ENCODE measurements around the gene PTPRD.

The PTPRD gene

DNA sequence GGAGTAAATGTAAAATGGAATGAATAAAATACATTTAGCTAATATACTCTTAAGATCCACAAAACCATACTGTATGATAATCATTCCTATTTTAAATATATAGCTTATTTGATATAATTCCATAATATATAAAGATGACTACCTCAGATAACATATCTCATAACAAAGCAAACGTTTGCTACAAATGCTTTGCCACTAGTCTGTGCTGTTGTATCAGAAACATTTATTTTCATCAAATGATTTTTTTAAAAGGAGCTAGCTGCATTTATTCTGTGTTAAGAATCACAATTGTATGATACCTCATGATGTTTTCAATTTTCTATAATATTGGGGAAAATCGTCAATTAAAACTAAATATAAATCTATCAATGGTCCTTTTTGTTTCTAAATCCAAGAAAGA, 567.2 kb downstream of the PTPRD start:
- peak; percentile 53 for DNase-seq

DNA sequence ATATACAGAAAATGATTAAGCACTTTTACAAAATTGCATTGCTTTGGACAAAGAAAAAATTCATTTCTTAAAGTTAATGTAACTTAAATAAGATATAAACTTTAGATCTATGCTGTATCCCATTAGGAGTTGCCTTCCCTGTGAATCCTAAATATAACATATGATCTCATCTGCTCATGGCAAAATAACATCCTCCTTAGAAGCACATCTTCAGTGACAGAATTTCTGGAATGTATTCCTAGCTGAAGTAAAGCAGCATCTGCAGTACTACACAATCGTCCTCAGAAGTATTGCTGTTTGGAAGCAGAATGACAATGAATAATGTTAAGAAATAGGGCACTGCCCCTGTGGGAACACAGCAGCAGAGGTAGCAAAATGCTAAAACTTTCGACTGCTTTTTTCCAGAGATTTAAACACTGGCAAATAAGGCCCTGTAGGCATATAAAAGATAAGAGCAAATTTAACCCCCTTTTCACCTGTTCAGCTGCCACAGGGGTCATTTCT, 571.0 kb downstream of the PTPRD start:
- DNase-seq: no peak

DNA sequence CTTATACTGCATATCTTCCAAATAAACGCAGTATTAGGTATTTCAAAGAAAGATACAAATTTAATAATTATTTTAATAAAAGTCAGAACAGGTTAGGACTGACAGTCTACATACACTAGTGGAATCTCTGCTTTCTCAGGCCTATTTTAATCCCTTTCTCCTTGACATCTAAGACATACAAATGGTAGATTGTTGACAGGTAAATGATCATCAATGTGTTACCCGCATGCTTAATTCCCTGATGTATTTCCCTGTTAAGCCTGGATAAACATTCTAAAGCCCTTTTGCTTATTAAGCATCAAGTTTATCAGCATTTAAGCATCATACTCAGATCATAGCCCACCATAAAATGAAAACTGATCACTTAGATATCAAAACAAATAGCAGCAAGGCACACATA, 576.7 kb downstream of the PTPRD start:
- no peak for DNase-seq

DNA sequence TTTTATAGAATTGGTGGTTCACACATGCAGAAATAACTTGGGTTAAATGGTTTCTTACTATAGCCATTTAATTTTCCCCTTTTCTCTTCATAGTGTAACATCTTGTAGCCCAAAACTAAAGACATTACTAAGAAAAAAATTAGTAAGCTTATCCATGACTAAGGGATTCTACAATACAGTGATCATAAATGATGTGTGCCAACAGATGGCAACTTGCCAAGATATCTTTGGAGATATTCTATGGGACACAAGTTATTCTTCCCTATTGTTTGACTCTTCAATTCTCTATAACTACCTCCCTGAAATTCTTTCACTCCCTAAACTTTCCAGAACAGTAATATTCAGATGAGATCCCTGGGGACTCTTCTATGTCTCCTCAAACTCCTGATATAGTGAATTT, 580.6 kb downstream of the PTPRD start:
- peak; percentile 19 for DNase-seq

DNA sequence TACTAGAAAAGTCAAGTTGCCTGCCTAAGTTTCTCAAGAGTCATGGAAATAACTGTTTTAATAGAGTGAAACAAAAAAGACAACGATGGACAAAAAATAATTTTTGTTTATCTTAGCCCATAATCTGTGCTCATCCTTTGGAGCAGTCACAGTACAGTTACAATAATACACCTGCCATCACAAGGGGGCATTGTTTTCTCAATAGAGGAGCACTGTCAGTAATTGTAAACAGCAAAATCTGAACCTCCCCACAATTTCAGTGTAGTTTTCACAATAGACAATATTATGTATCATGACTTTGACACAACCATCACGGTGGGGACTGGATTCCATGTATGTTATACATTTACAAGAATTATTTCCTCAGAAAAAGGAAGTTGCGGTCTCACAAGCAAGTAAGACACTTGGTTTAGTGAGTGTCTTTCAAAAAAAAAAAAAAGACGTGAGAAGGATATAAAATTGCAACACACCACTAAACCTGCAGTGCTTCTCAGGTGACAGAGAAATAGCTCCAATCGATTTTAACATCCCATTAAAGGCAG, 586.3 kb downstream of the PTPRD start:
- peak; percentile 61 for DNase-seq

DNA sequence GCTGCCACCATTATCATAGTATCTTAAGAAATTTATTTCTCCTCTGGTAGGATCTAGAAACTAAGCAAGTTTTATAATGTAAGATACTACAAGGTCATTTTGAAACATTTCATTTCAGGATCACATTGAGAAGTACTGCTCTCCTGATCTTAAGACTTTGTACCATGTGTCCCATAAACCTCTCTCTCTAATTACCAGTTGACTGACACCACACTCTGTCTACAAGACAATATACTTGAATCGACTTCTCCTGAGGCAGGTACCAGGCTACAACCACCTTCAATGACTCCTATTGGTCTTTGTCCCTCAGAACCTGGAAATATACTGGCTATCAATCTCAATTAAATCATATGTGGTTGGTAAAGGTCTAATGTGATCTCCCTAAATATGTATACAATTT, 597.0 kb downstream of the PTPRD start:
- DNase-seq: no peak

DNA sequence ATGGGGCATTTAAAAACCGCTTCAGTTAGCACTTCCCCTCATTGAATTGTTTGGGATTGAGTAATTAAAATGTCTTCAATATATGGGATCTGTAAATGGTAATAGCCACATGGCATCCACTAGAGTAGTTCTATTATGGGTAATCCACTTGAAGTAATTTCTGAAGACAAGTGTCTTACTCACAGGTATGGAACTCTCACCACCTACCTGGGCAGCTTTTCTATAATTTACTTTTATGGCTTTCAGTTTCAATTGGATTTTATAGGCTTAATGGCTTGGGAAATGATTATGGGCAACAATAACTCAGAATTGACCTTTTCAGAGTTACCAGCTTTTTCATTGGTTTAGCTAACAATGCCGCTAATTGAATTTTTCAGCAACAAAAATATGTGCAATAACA, 597.9 kb downstream of the PTPRD start:
- peak; percentile 12 for DNase-seq

DNA sequence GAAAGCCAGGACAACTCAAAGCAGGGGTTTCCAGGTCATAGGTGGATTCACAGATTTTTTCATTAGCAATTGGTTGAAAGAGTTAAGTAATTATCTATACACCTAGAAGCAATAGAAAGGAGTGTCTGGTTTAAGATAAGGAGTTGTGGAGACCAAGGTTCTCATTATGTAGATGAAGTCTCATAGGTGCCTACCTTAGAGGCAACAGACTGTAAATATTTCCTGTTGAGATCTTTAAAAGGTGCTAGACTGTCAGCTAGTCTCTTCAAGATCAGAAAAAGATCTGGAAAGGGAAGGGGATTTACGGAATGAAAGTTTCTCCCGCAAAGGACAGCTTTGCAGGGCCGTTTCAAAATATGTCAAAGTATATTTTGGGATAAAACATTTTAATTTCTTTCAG, 603.4 kb downstream of the PTPRD start:
- no peak for DNase-seq

DNA sequence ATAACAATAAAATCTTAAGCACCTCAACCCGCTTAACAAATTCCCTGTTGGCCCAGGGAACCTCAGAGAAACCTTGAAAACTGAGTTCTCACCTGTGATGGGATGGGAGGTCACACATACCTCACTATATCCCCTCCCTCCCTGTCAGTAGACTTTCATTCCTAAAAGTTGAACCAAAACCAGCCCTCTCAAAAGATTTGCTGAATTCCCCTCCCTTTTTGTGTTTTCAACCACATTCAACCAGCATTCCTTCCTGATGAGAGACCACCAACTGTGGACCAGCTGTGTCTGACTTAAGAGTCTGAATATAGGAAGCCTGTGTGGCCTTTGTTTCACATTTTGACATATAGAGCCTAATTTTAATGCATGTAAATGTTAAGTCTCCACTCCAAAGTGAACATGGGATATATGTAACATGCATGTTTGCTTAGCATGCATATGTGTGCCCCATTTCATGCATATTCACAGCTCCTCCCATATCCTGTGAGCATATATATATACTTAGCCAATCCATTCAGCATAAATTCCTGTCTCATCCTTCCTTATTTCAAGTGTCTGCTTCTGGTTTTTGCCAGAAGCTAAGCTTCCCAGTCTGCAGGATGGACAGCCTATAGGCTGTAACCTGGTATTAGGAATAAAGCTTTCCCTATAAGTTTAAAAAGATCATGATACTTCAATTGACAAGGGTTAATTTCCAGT, 604.6 kb downstream of the PTPRD start:
- DNase-seq: peak; percentile 39

DNA sequence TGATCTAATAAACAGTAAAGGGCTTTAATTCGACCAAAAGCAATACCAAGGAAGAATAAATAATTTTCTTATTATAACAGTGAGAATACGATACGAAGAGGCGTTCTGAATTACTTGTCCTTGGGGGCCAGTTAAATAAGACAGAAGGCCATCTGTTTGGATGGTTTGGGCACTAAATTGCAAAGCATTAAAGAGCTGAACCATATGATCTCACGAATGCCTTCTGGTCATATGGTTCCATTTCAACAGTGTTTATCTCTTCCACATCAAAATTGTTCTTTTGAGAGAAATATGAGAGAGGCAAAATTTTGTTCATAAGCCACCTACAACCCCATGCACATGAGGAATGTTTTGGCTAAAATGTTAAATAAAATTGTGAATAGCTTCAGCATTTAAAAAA, 605.4 kb downstream of the PTPRD start:
- peak; percentile 76 for DNase-seq

DNA sequence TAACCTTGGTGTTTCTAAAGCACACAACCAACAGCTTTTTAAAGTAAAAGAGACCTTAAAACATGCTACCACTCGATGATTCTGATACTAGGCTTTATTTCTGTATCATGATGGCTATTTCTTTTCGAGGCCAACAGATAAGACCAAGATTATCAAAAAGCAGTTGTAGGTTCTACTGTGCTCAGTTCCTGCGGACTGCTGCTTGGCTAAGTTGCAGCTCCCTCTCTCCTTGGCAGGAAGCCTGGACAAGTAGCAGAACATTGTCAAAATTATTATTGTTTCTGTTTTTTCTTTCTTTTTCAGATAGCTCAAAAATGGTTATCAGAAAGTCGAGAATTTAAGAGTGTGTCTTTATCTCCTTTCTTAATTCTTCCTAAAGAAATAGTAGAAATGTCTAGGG, 607.6 kb downstream of the PTPRD start:
- DNase-seq: peak; percentile 45

DNA sequence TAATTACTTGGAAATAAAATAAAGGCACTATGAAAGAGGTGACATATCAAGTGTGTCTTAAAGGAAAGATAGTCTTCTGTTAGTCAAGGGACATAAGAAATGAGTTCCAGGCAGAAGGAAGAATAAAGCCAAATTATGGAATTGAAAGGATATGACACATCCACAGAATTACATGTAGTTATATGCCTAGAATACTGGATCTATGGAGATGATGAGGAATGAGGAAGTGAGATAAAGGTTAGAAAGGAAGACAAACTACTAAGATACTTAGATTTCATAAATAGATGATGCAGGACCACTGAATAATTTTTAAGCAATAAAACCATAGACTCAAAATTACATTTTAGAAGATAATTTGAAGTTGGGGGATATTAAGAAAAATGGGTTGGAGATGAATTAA, 609.8 kb downstream of the PTPRD start:
- no peak for DNase-seq

DNA sequence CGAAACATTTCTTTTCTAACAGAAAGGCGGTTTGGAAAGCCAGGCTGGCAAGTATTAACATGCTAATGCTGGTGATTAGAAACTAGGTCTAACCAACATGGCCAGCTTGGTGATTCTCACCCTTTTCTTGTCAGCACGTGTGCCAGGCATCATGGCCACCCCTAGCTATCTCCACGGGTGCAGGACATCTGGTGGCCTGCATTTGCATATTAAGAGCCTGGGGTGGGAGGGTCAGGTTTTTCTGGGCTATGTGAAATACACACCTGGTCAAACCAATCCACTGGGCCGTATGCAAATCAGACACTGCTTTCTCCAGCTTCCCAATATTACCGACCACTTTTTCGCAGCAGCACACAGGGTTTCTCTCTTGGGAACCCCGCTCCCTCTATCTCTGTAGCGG, 612.1 kb downstream of the PTPRD start:
- no peak for DNase-seq

DNA sequence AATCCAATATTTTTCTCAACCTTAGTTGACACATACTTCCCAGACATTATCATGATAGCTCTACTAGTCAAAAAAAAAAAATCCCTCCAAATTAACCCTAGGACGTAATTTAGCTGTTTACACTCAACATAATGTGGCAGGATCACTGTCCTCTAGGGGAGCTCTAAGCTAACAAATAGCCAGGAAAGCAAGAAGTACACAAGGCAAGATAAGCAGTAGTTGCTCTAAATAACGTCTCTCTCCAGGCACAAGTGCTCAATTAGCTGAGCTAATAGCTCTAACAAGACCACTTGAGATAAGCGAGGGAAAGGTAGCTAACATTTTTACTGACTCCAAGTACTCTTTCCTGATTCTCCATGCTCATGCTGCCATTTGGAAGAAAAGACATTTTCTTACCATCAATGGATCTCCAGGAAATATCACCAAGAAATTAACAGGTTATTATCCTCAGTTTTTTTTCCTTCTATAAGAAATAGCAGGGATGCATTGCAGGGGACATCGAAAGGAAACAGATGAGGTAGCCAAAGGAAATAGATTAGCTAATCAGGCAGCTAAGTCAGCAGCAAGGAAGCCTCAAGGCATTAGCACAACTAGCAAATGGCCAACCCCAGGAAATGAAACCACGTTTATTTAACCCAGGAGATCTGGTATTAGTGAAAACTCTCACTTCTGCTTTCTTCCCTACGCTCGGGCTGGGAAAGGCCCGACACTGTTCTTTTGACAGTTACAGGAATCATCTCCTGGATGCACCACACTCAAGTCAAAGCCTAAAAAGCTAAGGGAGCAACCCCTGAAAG, 614.1 kb downstream of the PTPRD start:
- peak; percentile 7 for DNase-seq

DNA sequence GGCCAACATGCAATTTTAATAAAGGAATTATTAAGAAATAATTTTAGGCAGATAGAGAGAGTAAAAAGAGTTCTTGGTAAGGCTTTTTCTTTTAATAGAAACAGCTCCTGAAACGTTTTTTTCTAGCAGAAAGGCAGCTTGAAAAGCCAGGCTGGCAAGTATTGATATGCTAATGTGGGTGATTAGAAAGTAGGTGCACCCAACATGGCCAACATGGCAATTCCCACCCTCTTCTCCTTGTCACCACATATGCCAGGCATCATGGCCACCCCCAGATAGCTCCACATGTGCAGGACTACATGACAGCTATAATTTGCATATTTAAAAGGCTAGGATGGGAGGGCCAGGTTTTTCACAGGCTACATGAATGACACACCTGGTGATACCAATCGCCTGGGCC, 615.2 kb downstream of the PTPRD start:
- DNase-seq: no peak

DNA sequence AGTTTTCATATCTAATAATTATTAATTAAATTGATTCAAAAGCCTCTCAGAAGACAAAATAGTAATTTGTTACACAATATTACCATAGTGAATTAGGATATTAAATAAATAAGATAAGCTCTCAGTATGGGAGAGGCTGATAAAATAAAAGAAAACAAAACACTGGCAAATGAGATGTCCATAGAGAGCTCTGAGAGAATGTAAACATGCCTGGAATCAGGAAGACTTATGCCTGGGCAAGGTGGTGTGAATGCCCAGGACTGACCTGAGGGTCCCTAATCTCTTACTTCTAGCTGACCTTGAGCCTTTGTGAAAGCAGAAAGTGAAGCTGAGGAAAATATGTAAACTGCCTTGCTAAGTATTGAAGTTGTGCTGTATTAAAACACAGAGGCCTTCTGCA, 616.5 kb downstream of the PTPRD start:
- DNase-seq: no peak

DNA sequence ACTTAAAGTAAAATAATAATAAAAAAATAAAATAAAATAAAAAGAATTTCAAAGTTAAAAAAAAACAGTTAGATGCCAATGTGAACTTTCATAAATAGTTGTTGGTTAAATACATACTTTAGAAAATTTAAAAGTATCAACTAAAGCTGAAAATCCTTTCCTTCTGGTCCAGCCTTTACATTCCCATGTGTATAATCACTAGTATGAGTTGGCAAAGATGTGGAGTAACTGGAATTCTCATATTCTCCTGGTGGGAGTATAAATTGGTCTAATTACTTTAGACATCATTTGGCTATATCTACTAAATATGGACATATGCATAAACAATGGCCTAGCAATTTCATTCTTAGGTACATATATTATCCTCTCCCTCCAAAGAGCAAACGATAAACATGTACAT, 619.9 kb downstream of the PTPRD start:
- DNase-seq: no peak

DNA sequence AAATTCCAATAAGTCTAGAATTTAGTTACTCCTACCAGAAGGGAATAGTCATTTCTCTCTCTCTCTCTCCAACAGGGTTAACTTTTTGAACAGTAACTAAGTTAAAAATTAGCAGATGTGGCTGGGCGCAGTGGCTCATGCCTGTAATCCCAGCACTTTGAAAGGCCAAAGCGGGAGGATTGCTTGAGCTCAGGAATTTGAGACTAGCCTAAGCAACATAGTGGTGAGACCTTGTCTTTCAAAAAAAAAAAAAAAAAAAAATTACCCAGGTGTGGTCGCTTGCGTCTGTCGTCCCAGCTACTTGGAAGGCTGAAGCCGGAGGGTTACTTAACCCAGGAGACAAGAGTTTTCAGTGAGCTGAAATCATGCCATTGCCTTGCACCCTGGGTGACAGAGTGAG, 639.7 kb downstream of the PTPRD start:
- no peak for DNase-seq

DNA sequence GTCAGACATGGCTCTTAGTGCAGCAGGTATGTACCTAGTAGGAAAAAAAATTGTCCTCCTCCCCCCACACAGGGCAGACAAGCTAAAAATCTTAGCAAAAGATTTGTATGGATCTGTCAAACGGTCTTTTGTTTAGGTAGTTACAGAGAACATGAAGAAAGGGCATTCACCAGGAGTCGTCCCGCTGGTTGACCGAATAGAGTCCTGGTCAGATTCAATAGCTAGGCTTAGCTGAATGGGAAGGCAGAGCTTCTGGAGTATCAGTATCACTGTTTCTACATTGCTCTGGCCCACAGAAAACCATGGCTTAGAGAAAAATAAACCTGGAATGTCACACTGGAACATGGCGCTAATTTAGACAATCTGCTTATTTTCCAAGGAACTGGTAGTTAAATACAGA, 642.3 kb downstream of the PTPRD start:
- no peak for DNase-seq

DNA sequence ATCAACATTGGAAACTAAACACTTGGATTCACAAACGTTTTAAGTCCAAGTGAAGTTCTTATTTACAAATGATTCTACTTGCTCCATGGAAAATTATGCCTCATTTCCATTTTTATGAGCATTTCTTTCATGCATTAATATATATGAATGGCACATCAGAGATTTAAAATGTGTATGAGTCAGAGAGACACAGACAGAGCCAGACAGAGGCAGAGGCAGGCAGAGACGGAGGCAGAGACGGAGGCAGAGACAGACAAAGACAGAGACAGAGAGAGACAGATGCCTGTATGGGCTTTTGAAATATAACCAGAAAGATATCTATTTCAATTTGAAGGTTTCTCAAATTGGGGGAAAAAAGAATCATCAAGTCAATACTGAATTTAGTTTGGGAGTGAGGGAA, 649.0 kb downstream of the PTPRD start:
- no peak for DNase-seq

DNA sequence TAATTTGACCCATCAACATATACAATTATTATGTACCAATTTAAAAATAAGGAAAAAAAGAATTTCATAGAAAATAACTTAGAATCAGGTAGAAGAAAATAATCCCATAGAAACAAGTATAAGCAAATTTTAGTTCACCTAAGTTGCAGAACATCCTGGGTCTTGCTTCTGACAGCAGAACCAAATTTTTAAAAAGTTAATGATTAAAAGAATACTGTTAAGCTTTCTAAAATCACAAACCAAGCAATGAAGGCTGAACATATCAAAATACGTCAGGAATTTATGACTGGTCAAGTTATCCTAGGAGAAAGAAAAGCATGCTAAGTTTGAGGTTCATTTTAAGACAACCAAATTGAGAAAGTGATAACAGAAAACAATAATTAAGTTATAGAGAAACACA, 650.9 kb downstream of the PTPRD start:
- DNase-seq: no peak

DNA sequence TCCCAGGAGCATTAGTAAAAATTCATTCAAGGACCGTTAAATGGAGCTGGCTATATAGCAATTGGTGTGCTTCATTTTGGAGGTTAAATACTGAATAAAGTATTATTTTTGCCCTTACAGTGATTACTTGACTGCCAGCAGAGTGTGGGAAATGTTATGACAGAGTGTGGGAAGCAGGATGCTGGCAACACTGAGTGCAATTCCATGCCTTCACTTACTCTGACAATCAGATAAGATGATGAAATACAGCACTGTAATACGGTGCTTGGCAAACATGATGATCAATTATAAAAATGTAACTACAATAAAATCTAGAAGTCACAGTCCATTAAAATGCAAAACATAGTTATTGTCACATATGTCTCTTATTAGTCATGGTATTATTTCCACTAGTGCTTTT, 651.3 kb downstream of the PTPRD start:
- no peak for DNase-seq

DNA sequence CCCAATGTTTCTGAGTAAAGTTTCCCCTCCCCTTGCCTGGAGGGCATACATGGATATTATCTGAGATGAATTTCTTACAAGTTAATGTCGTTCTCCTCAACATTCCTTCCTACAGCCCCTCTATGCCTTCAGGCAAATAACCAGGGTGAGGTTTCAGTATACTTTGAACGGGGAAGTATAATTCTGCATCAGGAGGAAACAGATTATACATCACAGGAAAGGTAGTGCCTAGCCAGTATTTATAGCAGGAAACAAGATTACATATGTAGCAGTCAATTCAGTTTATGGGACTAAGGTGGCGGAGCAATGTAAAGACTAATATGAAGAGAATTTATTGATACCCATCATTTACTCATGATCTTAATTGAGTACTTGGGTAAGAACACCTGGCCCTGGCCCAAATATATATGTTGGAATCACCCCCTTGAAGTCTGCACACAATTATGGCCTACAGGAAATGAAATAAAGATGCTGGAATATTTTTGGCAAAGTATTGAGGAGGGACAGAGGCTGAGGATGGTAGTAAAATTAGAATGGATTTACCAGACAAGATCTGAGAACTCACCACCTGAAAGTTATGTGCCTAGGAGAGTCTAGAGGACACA, 661.1 kb downstream of the PTPRD start:
- DNase-seq: no peak

DNA sequence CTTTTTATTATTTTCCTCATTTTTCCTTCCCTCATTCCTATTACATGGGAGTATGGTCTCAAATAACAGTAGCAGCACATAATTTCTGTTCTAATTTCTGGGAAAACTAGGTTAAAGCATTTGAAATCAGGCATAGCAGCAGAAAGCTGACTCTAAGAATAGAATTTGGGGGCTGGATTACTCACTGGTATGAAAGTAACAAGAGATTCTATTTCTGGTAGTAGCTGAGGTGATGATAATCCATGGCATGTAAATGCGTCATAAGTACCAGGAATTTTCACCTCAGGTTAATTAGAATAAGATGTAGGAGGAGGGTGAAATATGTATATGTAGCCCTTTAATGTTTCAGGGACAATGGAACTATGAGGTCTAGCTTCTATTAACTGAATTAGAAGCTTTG, 662.0 kb downstream of the PTPRD start:
- DNase-seq: no peak

Data from NCI-H2171 treated with DMSO at 0.1 percent for 48 hours (cell line).